ENCODE data around the gene PARD3. TPM values are rescaled to one million over a fixed set of nuclear protein-coding genes. Genes with fewer than 3 reads are reported as not detected.
A peak's percentile ranks its signal among the peaks of the same experiment; 100 is the strongest.

The PARD3 gene
- total and polyA plus RNA-seq, 10 of the 15 experiments (the other 5 are each of a cell fraction or from before 2014, with no cell fraction given), result 2.6 to 43.1 (median 13.9) TPM

DNA sequence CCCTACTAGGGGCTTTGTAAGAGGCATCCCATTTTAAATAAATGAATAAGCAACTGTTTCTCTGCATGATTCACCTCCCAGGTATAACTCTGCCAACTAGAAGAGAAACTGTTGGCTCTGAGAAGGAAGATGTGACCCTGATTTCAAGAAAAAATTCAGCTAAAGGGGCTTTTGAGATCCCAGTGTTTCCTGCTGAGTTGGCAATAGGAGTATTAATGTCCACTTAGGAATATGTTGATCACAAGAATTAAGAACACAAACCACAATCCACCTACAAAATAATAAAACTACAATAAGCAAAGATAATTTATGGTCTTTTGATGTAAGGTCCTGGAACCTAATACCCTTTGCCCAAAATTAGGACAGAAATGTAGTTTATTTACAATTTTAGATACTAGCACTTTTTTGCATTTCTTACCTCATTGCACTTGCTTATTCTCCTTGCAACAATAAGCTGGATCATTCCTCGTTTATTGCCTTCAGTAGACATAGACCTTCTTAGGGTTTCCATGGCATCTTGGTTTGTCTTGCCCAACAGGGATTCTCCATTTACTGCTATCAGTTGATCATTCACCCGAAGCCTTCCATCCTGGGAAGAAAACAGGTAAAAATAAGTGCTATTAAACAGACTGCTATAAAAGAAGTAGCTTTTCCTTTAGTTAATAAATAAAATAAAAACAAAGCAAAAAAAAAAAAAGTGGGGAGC lies 456.2 kb downstream of the PARD3 start:
- CTCF ChIA-PET, result interaction anchor here (0.6 to 1.6 kb wide), 4 partner anchors 21 to 129 kb away, joined by 3 read pairs; no protein-coding TSS in a partner anchor
- H3K4me2 ChIP-seq (ENCODE audit: control insufficient read depth, insufficient read depth), result no peak overlapping the region
- RAD21 ChIA-PET (ENCODE audit: unreplicated experiment), result interaction anchor here (1.1 kb wide), 1 partner anchor 15 kb away, joined by 3 read pairs; no protein-coding TSS in a partner anchor
- no peaks in the 10 kb centered on the region for H3K4me1 ChIP-seq (ENCODE audit: control insufficient read depth, insufficient read depth, low read length)
- FAIRE-seq, result peak; percentile 27
- no peaks in the 10 kb centered on the region for H3K9me3 ChIP-seq (replicated peaks; ENCODE audit: control insufficient read depth, insufficient read depth, low read length)
- H4K20me1 ChIP-seq (ENCODE audit: control insufficient read depth, insufficient read depth), result no peaks in the 10 kb centered on the region
- no peaks in the 10 kb centered on the region for H3K36me3 ChIP-seq (ENCODE audit: control insufficient read depth in 2 of 2, insufficient read depth in 2 of 2, low read length in 1 of 2)
- SMC1A ChIA-PET (ENCODE audit: uncharacterized antibody, unreplicated experiment), result interaction anchor here (0.6 to 1.6 kb wide), 3 partner anchors 11 to 148 kb away, joined by 3 to 8 read pairs (median 4); no protein-coding TSS in a partner anchor
- 0% methylated on average over 2 of the region's 2 CpGs for WGBS (ENCODE audit: insufficient coverage, insufficient replicate concordance, low lambda C conversion rate, missing lambda C conversion rate)
- BruUV-seq (replicated peaks), result no TSS peak
- intact Hi-C loops (cut with micrococcal nuclease; ENCODE audit: unreplicated experiment) (no loop called here), in situ Hi-C loops (cut with MboI) (no loop called here)
- H3K4me3 ChIP-seq, result no peak overlapping the region
- no peaks in the 10 kb centered on the region for H3K27me3 ChIP-seq (replicated peaks in 1 of 2; ENCODE audit: control insufficient read depth in 2 of 2, insufficient read depth in 2 of 2, low read length in 1 of 2)
- POLR2A ChIA-PET, result interaction anchor here (0.8 kb wide), 1 partner anchor 10 kb away, joined by 3 read pairs; no protein-coding TSS in a partner anchor
- no peaks in the 10 kb centered on the region for H3K79me2 ChIP-seq (ENCODE audit: control insufficient read depth, insufficient read depth, low read length)
- H3K9ac ChIP-seq (ENCODE audit: control insufficient read depth, insufficient read depth, low read length), result no peak overlapping the region
- H3K27ac ChIP-seq (ENCODE audit: control insufficient read depth, insufficient read depth), result no peak overlapping the region
- no peak overlapping the region for H2AFZ ChIP-seq (ENCODE audit: control insufficient read depth, low read depth, low read length)
- ATAC-seq, result no peak
- no peak for DNase-seq (ENCODE audit: low read depth, low spot score)
- TF ChIP-seq MTA2 (IDR thresholded peaks at IDR 0.05; ENCODE audit: low read depth), result no peak
- TF ChIP-seq TCF12 (IDR thresholded peaks at IDR 0.05; ENCODE audit: low read depth, low read length), result no peak
- TF ChIP-seq SMAD1 (IDR thresholded peaks at IDR 0.05; ENCODE audit: low read depth, partially characterized antibody), result no peak
- TF ChIP-seq, protein P1, sequence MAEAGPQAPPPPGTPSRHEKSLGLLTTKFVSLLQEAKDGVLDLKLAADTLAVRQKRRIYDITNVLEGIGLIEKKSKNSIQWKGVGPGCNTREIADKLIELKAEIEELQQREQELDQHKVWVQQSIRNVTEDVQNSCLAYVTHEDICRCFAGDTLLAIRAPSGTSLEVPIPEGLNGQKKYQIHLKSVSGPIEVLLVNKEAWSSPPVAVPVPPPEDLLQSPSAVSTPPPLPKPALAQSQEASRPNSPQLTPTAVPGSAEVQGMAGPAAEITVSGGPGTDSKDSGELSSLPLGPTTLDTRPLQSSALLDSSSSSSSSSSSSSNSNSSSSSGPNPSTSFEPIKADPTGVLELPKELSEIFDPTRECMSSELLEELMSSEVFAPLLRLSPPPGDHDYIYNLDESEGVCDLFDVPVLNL (IDR thresholded peaks at IDR 0.05; ENCODE audit: low read depth, low read length), result no peak
- no peak for TF ChIP-seq MEF2B (IDR thresholded peaks at IDR 0.05; ENCODE audit: partially characterized antibody, poor library complexity, severe bottlenecking)
- TF ChIP-seq STAT3 (IDR thresholded peaks at IDR 0.05; ENCODE audit: low read depth, low read length), result no peak
- TF ChIP-seq IRF4 (IDR thresholded peaks at IDR 0.05; ENCODE audit: low read depth, low read length), result no peak
- TF ChIP-seq, protein P2, sequence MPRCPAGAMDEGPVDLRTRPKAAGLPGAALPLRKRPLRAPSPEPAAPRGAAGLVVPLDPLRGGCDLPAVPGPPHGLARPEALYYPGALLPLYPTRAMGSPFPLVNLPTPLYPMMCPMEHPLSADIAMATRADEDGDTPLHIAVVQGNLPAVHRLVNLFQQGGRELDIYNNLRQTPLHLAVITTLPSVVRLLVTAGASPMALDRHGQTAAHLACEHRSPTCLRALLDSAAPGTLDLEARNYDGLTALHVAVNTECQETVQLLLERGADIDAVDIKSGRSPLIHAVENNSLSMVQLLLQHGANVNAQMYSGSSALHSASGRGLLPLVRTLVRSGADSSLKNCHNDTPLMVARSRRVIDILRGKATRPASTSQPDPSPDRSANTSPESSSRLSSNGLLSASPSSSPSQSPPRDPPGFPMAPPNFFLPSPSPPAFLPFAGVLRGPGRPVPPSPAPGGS (IDR thresholded peaks at IDR 0.05; ENCODE audit: borderline replicate concordance, insufficient read depth, low read depth, low read length, poor library complexity, severe bottlenecking), result no peak
- TF ChIP-seq KDM1A (IDR thresholded peaks at IDR 0.05; ENCODE audit: borderline replicate concordance), result no peak
- no peak for TF ChIP-seq STAT1 (conservative IDR thresholded peaks at IDR 0.05)
- TF ChIP-seq, protein P3, sequence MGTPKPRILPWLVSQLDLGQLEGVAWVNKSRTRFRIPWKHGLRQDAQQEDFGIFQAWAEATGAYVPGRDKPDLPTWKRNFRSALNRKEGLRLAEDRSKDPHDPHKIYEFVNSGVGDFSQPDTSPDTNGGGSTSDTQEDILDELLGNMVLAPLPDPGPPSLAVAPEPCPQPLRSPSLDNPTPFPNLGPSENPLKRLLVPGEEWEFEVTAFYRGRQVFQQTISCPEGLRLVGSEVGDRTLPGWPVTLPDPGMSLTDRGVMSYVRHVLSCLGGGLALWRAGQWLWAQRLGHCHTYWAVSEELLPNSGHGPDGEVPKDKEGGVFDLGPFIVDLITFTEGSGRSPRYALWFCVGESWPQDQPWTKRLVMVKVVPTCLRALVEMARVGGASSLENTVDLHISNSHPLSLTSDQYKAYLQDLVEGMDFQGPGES (IDR thresholded peaks at IDR 0.05), result no peak
- no peak for TF ChIP-seq ETV6 (conservative IDR thresholded peaks at IDR 0.05 in 1 of 2, IDR thresholded peaks at IDR 0.05 in 1 of 2; ENCODE audit: borderline replicate concordance in 1 of 2, low read depth in 1 of 2)
- TF ChIP-seq, protein P4, sequence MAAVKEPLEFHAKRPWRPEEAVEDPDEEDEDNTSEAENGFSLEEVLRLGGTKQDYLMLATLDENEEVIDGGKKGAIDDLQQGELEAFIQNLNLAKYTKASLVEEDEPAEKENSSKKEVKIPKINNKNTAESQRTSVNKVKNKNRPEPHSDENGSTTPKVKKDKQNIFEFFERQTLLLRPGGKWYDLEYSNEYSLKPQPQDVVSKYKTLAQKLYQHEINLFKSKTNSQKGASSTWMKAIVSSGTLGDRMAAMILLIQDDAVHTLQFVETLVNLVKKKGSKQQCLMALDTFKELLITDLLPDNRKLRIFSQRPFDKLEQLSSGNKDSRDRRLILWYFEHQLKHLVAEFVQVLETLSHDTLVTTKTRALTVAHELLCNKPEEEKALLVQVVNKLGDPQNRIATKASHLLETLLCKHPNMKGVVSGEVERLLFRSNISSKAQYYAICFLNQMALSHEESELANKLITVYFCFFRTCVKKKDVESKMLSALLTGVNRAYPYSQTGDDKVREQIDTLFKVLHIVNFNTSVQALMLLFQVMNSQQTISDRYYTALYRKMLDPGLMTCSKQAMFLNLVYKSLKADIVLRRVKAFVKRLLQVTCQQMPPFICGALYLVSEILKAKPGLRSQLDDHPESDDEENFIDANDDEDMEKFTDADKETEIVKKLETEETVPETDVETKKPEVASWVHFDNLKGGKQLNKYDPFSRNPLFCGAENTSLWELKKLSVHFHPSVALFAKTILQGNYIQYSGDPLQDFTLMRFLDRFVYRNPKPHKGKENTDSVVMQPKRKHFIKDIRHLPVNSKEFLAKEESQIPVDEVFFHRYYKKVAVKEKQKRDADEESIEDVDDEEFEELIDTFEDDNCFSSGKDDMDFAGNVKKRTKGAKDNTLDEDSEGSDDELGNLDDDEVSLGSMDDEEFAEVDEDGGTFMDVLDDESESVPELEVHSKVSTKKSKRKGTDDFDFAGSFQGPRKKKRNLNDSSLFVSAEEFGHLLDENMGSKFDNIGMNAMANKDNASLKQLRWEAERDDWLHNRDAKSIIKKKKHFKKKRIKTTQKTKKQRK (IDR thresholded peaks at IDR 0.05; ENCODE audit: low read depth, low read length), result no peak
- TF ChIP-seq EP300 (IDR thresholded peaks at IDR 0.05; ENCODE audit: borderline replicate concordance in 1 of 2, control insufficient read depth in 1 of 2, low read depth in 2 of 2, low read length in 2 of 2), result no peak
- no peak for TF ChIP-seq SREBF2 (IDR thresholded peaks at IDR 0.05; ENCODE audit: low read length)

Measured in GM12878 (cell line).